ENCODE measurements around the gene C10orf95.

DNA sequence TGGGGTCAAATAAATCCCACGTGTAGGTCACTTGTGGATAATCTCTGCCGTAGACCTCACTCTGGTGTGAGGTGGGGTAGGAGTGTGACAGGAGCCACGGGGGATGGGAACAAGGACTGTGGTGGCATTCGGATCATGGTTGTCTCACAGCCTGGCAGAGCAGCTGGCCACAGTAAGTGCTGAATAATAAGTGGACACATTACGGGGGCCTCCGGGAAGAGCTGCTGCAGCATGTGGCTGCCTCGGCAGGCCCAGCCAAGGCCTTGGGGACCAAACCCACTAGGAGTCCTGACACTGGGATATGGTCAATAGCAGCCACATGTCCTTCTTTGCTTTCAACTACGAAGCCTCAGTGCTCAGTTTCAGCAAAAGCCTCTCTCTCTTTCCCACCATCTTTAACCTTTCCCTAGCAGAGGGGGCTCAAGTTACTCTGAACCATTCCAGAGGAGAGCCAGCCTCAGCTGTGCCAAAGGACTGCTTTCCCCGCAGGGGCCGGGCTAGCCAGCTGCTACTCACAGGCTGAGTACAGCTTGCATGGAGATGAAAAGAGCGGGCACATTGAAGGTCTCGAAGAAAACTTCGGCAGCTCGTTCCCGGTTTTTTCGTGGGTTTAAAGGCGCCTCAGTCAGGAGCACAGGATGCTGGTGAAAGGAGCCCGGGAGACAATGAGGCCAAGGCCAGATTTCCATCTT lies 33.9 kb upstream of the C10orf95 start:
- TF ChIP-seq TCF7L2 (IDR thresholded peaks at IDR 0.05; ENCODE audit: low read depth, low read length) (no peak), POLR2AphosphoS5 (IDR thresholded peaks at IDR 0.05; ENCODE audit: low read depth, low read length) (no peak)
- TF ChIP-seq, protein P1, sequence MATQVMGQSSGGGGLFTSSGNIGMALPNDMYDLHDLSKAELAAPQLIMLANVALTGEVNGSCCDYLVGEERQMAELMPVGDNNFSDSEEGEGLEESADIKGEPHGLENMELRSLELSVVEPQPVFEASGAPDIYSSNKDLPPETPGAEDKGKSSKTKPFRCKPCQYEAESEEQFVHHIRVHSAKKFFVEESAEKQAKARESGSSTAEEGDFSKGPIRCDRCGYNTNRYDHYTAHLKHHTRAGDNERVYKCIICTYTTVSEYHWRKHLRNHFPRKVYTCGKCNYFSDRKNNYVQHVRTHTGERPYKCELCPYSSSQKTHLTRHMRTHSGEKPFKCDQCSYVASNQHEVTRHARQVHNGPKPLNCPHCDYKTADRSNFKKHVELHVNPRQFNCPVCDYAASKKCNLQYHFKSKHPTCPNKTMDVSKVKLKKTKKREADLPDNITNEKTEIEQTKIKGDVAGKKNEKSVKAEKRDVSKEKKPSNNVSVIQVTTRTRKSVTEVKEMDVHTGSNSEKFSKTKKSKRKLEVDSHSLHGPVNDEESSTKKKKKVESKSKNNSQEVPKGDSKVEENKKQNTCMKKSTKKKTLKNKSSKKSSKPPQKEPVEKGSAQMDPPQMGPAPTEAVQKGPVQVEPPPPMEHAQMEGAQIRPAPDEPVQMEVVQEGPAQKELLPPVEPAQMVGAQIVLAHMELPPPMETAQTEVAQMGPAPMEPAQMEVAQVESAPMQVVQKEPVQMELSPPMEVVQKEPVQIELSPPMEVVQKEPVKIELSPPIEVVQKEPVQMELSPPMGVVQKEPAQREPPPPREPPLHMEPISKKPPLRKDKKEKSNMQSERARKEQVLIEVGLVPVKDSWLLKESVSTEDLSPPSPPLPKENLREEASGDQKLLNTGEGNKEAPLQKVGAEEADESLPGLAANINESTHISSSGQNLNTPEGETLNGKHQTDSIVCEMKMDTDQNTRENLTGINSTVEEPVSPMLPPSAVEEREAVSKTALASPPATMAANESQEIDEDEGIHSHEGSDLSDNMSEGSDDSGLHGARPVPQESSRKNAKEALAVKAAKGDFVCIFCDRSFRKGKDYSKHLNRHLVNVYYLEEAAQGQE (IDR thresholded peaks at IDR 0.05; ENCODE audit: insufficient read depth in 1 of 2, low read depth in 2 of 2, low read length in 1 of 2) = no peak

Data from Panc1 (cell line).